Measurements from ENCODE around the gene CSTF3.
"Not testable (repeated sequence)": the region's sequence is repeated elsewhere in the genome, so short reads cannot be mapped to it uniquely, and the experiment has no call there.

The CSTF3 gene

DNA sequence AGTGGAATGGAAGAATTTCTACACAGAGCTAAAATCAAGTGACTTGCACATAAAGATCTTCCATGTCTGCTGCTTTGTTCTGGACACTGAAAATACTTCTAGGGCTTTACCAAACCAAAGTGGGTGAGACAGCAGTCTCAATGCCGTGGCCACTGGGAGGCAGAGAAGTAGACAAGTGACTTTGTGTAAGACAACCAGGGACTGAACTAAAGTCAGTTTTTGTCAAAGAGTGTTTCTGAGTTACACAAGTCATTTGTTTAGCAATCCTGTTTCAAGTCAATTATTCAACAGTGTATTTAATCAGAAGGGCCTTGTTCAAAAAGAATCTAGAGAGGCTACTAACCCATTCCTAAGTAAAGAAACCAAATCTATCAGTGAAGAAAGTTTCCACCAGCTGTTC lies 75.3 kb downstream of the CSTF3 start:
- DNase-seq (ENCODE audit: low spot score): no peak

DNA sequence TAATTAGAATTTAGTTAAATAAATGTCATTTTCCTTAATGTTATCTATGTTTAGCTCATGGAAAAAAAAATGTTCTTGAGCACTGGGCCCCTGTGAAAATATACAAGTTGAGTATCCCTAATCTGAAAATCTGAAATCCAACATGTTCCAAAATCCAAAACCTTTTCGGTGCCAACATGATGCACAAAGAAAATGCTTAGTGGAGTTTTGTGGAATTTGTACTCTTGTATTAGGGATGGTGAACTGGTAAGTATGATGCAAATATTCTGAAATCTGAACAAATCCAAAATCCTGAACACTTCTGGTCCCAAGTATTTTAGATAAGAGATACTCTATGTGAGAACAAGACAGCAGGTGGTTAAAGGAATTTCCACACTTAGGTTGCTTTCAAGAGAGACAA lies 77.4 kb downstream of the CSTF3 start:
- no peak for DNase-seq (ENCODE audit: low spot score)

- no peak for DNase-seq (ENCODE audit: low spot score)
Measured at GRCh38 chr11:33072465-33072864, 88.8 kb downstream of the CSTF3 start.

DNA sequence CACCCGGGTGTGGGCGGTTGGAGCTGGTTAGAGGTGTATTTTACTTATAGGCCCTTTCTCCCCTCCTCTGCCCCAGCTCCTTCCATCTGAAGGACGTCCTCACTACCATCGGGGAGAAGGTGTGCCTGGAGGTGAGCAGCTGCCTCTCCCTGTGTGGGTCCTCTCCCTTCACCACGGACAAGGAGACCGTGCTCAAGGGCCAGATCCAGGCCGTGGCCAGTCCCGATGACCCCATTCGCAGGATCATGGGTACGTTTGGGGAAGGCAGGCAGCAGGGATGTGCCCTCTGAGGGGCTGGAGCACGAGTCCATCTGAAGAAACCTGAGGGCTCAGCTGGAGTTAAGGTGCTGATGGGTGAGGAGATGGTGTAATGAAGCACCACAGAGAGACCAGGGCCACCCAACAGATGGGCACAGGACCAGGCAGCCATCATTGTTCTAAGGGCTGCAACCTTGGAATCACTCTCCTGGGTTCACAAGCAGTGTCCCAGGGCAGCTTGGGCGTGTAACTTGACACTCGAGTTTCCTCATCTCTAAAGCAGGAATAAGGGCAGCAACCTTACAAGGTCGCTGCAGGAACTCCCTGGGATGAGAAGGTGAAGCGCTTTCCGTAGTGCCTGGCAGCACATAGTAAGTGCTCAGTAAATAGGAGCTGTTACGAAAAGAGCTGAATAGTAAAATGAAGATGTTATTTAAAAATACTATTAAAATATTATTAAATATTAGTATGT lies 92.5 kb downstream of the CSTF3 start:
- DNase-seq (ENCODE audit: low spot score): no peak

DNA sequence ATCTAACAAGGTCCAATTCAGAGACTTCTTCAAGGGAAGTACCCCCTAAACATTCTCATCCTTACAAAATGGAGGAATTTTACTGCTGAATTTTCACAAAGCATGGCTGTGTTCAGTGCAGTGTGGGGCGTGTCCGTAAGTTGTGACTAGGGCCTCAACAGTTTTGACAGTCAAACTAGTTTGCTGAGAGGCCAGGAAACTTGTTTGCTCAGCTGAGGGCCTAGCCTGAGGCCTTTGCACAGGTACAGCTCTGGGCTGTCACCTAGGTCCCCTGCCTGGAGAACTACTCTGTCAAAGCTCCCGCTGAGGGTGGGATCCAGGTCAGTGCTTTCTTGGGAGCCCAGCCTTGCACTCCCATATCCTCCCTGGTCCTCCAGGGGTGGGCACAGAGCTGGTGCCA lies 94.0 kb downstream of the CSTF3 start:
- no peak for DNase-seq (ENCODE audit: low spot score)

GRCh38 chr11:33065445-33066178 lies 95.7 kb downstream of the CSTF3 start:
- DNase-seq (ENCODE audit: low spot score): peak; percentile 71

GRCh38 chr11:33064866-33065265 lies 96.4 kb downstream of the CSTF3 start:
- no peak for DNase-seq (ENCODE audit: low spot score)

DNA sequence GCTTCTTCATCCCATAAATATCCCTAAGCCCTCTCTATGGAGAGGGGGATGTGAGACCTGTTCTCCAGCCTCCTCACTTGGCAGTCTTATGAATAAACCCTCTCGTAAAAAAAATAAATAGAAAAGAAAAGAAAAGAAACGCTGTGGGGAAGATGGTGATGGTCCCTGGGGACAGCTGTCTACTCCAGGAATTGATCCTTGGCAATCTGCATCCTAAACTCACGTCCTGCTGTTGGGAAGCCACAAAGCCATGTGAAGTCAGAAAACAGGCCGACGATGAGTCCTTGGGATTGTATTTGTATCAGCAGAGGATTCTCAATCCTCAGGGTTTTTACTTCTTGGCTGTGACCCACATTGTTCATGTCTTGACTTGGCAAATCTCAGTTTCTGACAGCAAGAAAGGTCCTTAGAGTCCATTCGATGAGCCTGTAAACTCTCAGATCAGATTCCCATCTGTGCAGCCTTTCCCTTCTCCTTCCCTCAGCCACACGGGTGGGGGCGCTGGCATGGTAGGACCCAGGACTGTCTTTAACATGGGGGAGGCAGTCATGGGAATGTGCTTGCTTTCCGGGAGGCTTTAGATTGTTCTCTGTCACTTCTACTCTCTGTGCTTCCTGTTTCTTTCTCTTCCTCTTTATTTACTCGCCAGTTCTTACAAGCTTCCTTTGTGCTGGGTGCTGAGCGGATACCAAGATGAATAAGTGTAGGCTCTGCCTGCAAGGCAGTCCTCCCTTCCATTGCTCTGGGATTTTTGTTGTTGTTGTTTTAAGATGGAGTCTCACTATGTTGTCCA lies 97.1 kb downstream of the CSTF3 start:
- peak; percentile 6 for DNase-seq (ENCODE audit: low spot score)

- DNase-seq (ENCODE audit: low spot score): no peak
Measured at GRCh38 chr11:33063326-33063881, 97.9 kb downstream of the CSTF3 start.

DNA sequence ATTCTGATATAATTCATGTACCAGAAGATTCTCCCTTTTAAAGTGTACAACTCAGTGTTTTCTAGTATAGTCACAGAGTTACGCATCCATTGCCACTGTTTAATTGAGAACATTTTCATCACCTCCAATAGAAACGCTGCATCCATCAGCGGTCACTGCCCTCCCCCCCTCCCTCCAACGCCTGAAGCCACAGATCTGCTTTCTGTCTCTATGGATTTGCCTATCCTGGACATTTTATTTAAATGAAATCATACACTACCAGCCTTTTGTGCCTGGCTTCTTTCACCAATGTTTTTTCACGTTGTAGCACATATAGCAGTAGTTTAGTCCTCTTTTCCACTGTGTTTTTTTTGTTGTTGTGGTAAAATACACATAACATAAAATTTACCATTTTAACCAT lies 99.1 kb downstream of the CSTF3 start:
- DNase-seq (ENCODE audit: low spot score): no peak

GRCh38 chr11:33060271-33060670 lies 101.0 kb downstream of the CSTF3 start:
- DNase-seq (ENCODE audit: low spot score): no peak

DNA sequence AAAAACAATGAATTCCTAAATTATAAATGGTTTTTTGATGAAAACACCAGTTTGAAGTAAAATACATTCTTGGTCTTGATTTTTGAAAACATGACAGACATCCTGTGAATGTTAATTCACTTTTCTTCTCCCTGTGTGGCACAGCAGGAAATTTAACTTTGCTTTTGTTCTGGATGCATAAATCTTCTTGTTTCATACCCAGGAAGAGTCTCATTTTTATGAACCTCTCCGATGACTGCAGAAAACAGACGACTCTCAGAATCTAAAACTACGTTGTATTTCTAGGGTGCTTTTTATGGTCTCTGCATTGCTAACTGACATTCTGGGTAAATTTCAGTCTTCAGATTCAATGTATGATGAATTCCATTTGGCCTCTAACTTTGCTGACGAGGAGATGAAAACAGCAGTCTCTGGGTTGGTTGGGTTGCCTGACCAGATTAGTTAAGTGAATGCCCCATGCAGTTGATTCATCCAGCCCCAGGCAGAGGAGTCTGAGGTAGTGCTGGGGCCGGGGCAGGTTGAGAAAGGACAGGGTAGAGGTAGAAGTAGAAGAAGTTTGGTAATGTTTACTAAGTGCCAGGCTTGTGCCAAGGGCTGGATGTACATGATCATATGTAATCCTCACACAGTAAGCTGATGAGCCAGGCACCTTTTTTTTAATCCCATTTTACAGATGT lies 101.8 kb downstream of the CSTF3 start:
- no peak for DNase-seq (ENCODE audit: low spot score)

DNA sequence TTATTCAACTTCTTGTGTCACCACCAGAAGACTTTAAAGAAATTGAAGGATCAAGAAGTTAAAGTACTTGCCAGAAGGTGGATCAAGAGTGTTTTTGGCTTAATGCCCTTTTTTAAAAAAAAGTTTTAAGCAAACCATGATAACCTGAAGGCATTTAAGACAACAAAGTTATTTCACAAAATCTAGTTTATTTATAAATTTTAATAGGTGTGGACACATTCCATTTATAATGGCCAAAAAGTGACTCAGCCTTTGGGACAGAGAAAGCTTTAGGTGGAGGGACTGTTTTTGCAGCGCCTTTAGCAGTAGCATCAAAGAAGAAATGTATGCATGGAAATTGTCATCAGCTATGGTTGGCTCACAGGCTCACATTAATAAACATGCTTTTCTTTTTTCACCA lies 104.0 kb downstream of the CSTF3 start:
- no peak for DNase-seq (ENCODE audit: low spot score)

GRCh38 chr11:33055375-33055774 lies 105.9 kb downstream of the CSTF3 start:
- DNase-seq (ENCODE audit: low spot score): no peak

DNA sequence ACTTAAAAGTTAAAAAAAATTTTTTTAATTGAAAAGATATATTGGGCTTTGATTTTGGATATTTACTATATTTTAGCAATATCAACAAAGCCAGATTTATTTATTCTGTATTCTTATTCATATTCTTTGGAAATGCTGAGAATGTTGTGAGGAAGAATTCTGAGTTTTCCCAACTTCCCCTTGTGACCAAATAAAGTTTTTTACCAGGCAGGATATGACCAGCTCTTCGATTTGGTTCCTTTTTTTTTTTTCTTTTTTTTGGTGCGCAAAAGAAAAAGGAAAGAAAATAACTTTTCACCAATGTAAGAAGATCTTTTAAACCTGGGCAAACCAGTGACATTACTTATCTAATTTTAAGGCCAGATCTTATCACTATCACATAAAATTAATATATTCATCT lies 109.0 kb downstream of the CSTF3 start:
- no peak for DNase-seq (ENCODE audit: low spot score)

- DNase-seq (ENCODE audit: low spot score): not testable (repeated sequence)
Measured at GRCh38 chr11:33049565-33050408, 111.5 kb downstream of the CSTF3 start.

DNA sequence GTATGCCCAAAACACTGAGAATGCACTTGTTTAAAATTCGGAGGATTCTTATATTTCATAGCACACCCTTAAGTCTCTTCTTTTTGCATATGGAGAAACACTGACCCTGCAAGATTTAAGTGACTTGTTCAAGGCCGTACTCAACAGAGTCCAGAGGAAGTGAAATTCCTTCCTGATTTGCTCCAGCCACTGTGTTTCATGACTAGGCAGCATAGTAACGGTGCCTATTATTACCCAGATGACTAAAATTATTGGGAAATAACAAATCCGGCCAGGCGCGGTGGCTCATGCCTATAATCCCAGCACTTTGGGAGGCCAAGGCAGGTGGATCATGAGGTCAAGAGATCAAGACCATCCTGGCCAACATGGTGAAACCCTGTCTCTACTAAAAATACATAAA lies 112.6 kb downstream of the CSTF3 start:
- DNase-seq (ENCODE audit: low spot score): not testable (repeated sequence)

DNA sequence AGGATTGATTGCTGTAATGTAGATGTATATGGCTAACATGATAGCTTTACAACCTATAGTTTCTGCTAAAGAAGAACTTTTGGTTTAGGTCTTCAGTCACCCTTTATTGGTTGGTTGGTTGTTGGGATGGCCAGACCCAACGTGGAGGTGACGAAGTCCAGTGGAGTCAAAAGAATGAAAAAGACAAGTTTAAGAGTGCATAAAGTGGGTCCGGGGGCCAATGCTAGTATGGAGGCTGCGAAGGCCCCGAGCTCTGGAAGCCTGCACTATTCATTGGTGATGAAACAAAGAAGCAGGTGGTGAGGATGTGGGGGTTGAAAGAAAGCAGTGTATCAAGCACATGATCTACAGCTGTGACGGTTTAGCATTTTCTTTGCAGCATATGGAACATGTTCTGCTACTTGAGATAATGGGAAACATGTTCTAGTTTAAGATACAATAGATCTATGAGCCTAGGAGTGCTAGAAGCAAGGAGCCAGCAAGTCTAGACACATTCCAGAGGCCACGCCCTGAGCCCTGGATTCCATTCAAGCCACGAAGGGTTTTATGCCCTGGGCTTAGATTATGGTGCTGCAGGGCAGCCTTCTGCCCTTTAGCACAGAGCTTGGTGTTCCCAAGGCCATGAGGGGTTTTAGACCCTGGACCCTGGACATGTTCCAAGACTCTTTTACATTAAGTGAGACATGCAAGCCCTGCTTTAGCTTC lies 115.6 kb downstream of the CSTF3 start:
- DNase-seq (ENCODE audit: low spot score): no peak

DNA sequence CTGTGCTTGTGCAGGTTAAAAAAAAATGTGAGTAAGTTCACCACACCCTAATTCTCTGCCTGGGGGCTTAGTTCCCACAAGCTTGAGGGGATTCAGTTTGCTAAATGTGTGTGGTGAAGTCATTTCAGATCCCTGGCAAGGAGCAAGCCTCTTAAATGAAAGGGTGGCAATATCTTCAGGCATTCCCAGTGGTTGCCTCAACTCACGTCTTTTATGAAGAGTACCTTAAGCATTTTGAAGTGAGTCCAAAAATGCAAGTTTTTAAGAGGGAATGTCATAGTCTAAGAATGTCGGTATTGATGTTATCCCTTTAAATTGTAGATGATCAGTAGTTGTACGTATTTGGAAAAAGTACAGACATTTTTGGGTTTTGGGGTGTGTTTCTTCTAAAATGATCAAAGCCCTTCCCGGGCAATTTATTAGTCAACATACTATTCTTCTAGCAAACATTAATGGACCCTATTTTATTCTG lies 117.0 kb downstream of the CSTF3 start:
- no peak for DNase-seq (ENCODE audit: low spot score)

DNA sequence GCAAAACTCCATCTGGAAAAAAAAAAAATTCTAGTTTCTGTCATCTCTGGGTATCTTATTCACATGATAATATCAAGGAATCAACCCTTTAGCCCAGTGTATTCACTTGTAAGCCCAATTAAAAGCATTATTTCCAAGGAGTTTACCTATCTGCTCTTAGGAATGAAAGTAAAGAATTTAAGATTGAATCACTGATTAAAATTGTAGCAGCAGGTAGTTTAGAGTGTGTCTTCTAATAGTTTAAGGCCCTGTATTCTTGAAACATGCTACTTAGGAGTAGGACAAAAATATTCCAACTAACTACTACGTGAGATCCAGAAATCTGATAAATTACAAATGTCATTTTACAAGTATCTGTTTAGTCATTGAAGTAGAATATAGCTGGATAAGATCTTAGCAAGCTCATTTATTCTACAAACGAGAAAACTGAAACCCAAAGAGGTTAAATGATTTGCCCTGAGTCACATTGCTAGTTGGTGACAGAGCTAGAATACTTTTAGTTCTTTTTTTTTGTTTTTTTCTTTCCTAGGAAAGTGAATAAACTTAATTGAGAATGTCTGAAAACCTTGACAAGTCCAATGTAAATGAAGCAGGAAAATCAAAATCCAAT lies 118.0 kb downstream of the CSTF3 start:
- no peak for DNase-seq (ENCODE audit: low spot score)
